IMR-90 (cell line): Measurements from ENCODE around the gene SCIN. TPM values are rescaled to one million over a fixed set of nuclear protein-coding genes. Genes with fewer than 3 reads are reported as not detected.

Experiments
- ATAC-seq: fragments of 200-7000 bp; cut with Tn5 transposase; 2 replicates; pipeline ENCODE4 v1.9.1; 2020; ENCODE audit warnings: low read depth, mild to moderate bottlenecking, moderate library complexity
- BruUV-seq: library from RNA; stranded (reverse); fragments of 400-500 nt; replicated peaks from 2 replicates; lab custom pipeline; 2021; lab: Mats Ljungman, UMichigan
- CTCF ChIA-PET: fragments of 300-600 bp; formaldehyde crosslinking; extraction: SDS; loops from one replicate; lab custom pipeline; 2021; ENCODE audit warnings: antibody characterized with exemption; lab: Yijun Ruan, JAX
- POLR2A ChIA-PET: fragments of 300-600 bp; sonication (Branson Sonifier 250); formaldehyde crosslinking; loops from one replicate; lab custom pipeline; 2022; ENCODE audit warnings: antibody characterized with exemption; ENCODE audit not compliant: unreplicated experiment; lab: Charles Lee
- DNase-seq: peaks from one replicate; pipeline ENCODE4 v3.0.0; 2013
- H2AFZ ChIP-seq: replicated peaks from 2 replicates; pipeline ENCODE3; 2013; ENCODE audit warnings: low read length, mild to moderate bottlenecking; ENCODE audit not compliant: poor library complexity
- H2AK5ac ChIP-seq: 2 replicates; pipeline ENCODE4 v1.6.1; 2013; ENCODE audit warnings: low read depth, low read length, inconsistent platforms
- H2AK9ac ChIP-seq: replicated peaks from 2 replicates; pipeline ENCODE3; 2013; ENCODE audit warnings: mild to moderate bottlenecking, low read depth, low read length, moderate library complexity; ENCODE audit not compliant: poor library complexity
- H2BK120ac ChIP-seq: 2 replicates; pipeline ENCODE4 v1.6.1; 2013; ENCODE audit warnings: low read depth, low read length, inconsistent platforms
- H2BK15ac ChIP-seq: 3 replicates; pipeline ENCODE4 v1.6.1; 2013; ENCODE audit warnings: low read depth, low read length, inconsistent platforms
- H2BK20ac ChIP-seq: 2 replicates; pipeline ENCODE4 v1.6.1; 2013; ENCODE audit warnings: low read depth, mild to moderate bottlenecking, inconsistent platforms, low read length, moderate library complexity
- H2BK5ac ChIP-seq: 2 replicates; pipeline ENCODE4 v1.6.1; 2013; ENCODE audit warnings: mild to moderate bottlenecking, low read depth, low read length, inconsistent platforms; ENCODE audit not compliant: poor library complexity, severe bottlenecking
- H3K14ac ChIP-seq: replicated peaks from 2 replicates; pipeline ENCODE4 v1.6.1; 2013; ENCODE audit warnings: low read depth, low read length, inconsistent platforms
- H3K18ac ChIP-seq: 2 replicates; pipeline ENCODE4 v1.6.1; 2013; ENCODE audit warnings: low read depth, low read length, control low read depth
- H3K23ac ChIP-seq: 2 replicates; pipeline ENCODE4 v1.6.1; 2013; ENCODE audit warnings: low read depth, low read length, inconsistent platforms
- H3K27ac ChIP-seq: 2 replicates; pipeline ENCODE4 v1.5.1; 2013; ENCODE audit warnings: mild to moderate bottlenecking, control low read depth, low read length; ENCODE audit not compliant: insufficient read depth
- H3K27me3 ChIP-seq: 2 replicates; pipeline ENCODE4 v1.6.1; 2013; ENCODE audit warnings: low read length; ENCODE audit not compliant: control insufficient read depth, insufficient read depth
- H3K36me3 ChIP-seq: 2 replicates; pipeline ENCODE4 v1.6.1; 2013; ENCODE audit warnings: low read length, mixed read lengths; ENCODE audit not compliant: control insufficient read depth, insufficient read depth
- H3K4ac ChIP-seq: 2 replicates; pipeline ENCODE4 v1.6.1; 2013; ENCODE audit warnings: low read depth, low read length, inconsistent platforms
- H3K4me1 ChIP-seq: 2 replicates; pipeline ENCODE4 v1.6.1; 2013; ENCODE audit warnings: low read length, mixed read lengths; ENCODE audit not compliant: control insufficient read depth, insufficient read depth
- H3K4me2 ChIP-seq: 2 replicates; pipeline ENCODE4 v1.6.1; 2013; ENCODE audit warnings: low read depth, mild to moderate bottlenecking, control low read depth, low read length, moderate library complexity
- H3K4me3 ChIP-seq: 2 replicates; pipeline ENCODE4 v1.5.1; 2013; ENCODE audit warnings: low read depth, mild to moderate bottlenecking, control low read depth, low read length, moderate library complexity; ENCODE audit not compliant: insufficient read depth
- H3K56ac ChIP-seq: 2 replicates; pipeline ENCODE4 v1.6.1; 2013; ENCODE audit warnings: low read length, inconsistent platforms; ENCODE audit not compliant: insufficient read depth; ENCODE audit errors: extremely low read depth
- H3K79me1 ChIP-seq, 2 experiments: 2 replicates each; pipeline ENCODE4 v1.6.1; 2013; ENCODE audit warnings: low read length in 2 of 2, inconsistent platforms in 1 of 2, low read depth in 1 of 2
- H3K9ac ChIP-seq: 2 replicates; pipeline ENCODE4 v1.6.1; 2013; ENCODE audit warnings: low read depth, low read length, control low read depth
- H3K9me1 ChIP-seq: 2 replicates; pipeline ENCODE4 v1.6.1; 2013; ENCODE audit warnings: low read length, inconsistent platforms; ENCODE audit not compliant: insufficient read depth
- H3K9me3 ChIP-seq: 2 replicates; pipeline ENCODE4 v1.6.1; 2013; ENCODE audit warnings: low read length; ENCODE audit not compliant: control insufficient read depth, insufficient read depth
- H4K20me1 ChIP-seq: 2 replicates; pipeline ENCODE4 v1.6.1; 2013; ENCODE audit warnings: low read length, inconsistent platforms; ENCODE audit not compliant: insufficient read depth
- H4K5ac ChIP-seq: 2 replicates; pipeline ENCODE4 v1.6.1; 2013; ENCODE audit warnings: mild to moderate bottlenecking, low read depth, low read length, control low read depth
- H4K8ac ChIP-seq, 2 experiments: 2 replicates each; pipeline ENCODE4 v1.6.1; 2013; ENCODE audit warnings: low read depth in 2 of 2, low read length in 2 of 2, control low read depth in 1 of 2, inconsistent platforms in 1 of 2
- H4K91ac ChIP-seq: 2 replicates; pipeline ENCODE4 v1.6.1; 2013; ENCODE audit warnings: low read depth, low read length, inconsistent platforms; ENCODE audit not compliant: insufficient read depth
- ELK1 ChIP-seq: fragments of 150-350 bp; IDR thresholded peaks from 2 replicates; pipeline ENCODE4 v1.6.1; 2016; ENCODE audit warnings: low read depth, mild to moderate bottlenecking, low read length, moderate library complexity, borderline replicate concordance
- MAZ ChIP-seq: IDR thresholded peaks from 2 replicates; pipeline ENCODE4 v1.6.1; 2012; ENCODE audit warnings: low read depth, mild to moderate bottlenecking, low read length, improper control_type of control experiment, moderate library complexity, borderline replicate concordance
- NFE2L2 ChIP-seq: fragments of 150-350 bp; IDR thresholded peaks from 2 replicates; pipeline ENCODE4 v1.6.1; 2016; ENCODE audit warnings: low read depth, mild to moderate bottlenecking, low read length
- RFX5 ChIP-seq: IDR thresholded peaks from 2 replicates; pipeline ENCODE4 v1.8.0; 2012; ENCODE audit warnings: low read depth, mild to moderate bottlenecking, low read length, moderate library complexity
- WGBS, 2 experiments: methylation state at CpG; one replicate each; pipeline versions ENCODE4 v1.1.5 to v1.1.7; 2013; ENCODE audit warnings: missing lambda C conversion rate in 2 of 2; ENCODE audit not compliant: insufficient read length in 1 of 2; ENCODE audit errors: extremely low coverage in 2 of 2; 5-methylcytosine and 5-hydroxymethylcytosine counted together
- dilution Hi-C: fragments of 300-500 bp; cut with HindIII; formaldehyde crosslinking; loops from one replicate; pipeline ENCODE4 v1.14.3; 2018; ENCODE audit warnings: low sequenced_read_pairs; ENCODE audit not compliant: unreplicated experiment
- in situ Hi-C: fragments of 300-500 bp; cut with MboI; formaldehyde crosslinking; loops from 3 replicates; pipeline ENCODE4 v1.14.3; 2019; ENCODE audit warnings: low sequenced_read_pairs, inconsistent platforms, mixed read lengths
- intact Hi-C: fragments of 100-400 bp; cut with micrococcal nuclease; formaldehyde crosslinking; loops from 2 replicates; pipeline ENCODE4 v1.10.0; 2022
- polyA plus RNA-seq, 3 experiments: library from polyadenylated mRNA; depleted of rRNA; stranded (reverse); fragments of >200 nt; gene quantifications; 2 replicates each; pipeline ENCODE4 v1.2.3, GENCODE V29; 2012; ENCODE audit warnings: low replicate concordance in 1 of 3
- total RNA-seq: library from RNA; depleted of rRNA; stranded (reverse); fragments of >200 nt; gene quantifications from 2 replicates; pipeline ENCODE4 v1.2.3, GENCODE V29; 2012

The SCIN gene
- total and polyA plus RNA-seq, 2 of the 4 experiments (the other 2 are of a cell fraction): under 0.01 to 0.05 TPM

- H3K4me2 ChIP-seq: no peak overlapping the region
- no peak overlapping the region for H2BK15ac ChIP-seq
- H4K20me1 ChIP-seq: no peaks in the 10 kb centered on the region
- CTCF ChIA-PET: no interaction called here
- POLR2A ChIA-PET: no interaction called here
- H3K18ac ChIP-seq: no peak overlapping the region
- no peak for DNase-seq
- no peak overlapping the region for H4K91ac ChIP-seq
- no peak overlapping the region for H2BK20ac ChIP-seq
- WGBS, 2 experiments: no CpG with 5 or more reads among the region's 8 CpGs
- BruUV-seq: no TSS peak
- H3K14ac ChIP-seq: no peak overlapping the region
- no peak overlapping the region for H2BK120ac ChIP-seq
- H3K79me1 ChIP-seq: no peaks in the 10 kb centered on the region
- in situ Hi-C loops (no loop called here), dilution Hi-C loops (no loop called here), intact Hi-C loops (loop anchor here (5.0 kb wide), 1 partner anchor 587 kb away; no protein-coding TSS in a partner anchor)
- H2AK5ac ChIP-seq: no peak overlapping the region
- H3K9me3 ChIP-seq: no peaks in the 10 kb centered on the region
- H3K4me3 ChIP-seq: no peak overlapping the region
- no peak overlapping the region for H3K56ac ChIP-seq
- H3K4me1 ChIP-seq: no peaks in the 10 kb centered on the region
- TF ChIP-seq NFE2L2 (no peak), ELK1 (no peak), MAZ (no peak), RFX5 (no peak)
- no peak for ATAC-seq
- no peaks in the 10 kb centered on the region for H3K9me1 ChIP-seq
- H2AK9ac ChIP-seq: no peak overlapping the region
- no peak overlapping the region for H2AFZ ChIP-seq
- no peak overlapping the region for H3K27ac ChIP-seq
- no peaks in the 10 kb centered on the region for H3K36me3 ChIP-seq
- H4K8ac ChIP-seq: no peak overlapping the region
- no peak overlapping the region for H2BK5ac ChIP-seq
- H3K27me3 ChIP-seq: peaks cover 2% of the 10 kb centered on the region; the same call in 1 of the 2 replicates
- no peak overlapping the region for H3K4ac ChIP-seq
- H3K9ac ChIP-seq: no peak overlapping the region
- no peak overlapping the region for H3K23ac ChIP-seq
- H4K5ac ChIP-seq: no peak overlapping the region
Observed at GRCh38 chr7:12529971-12530710, 40.4 kb upstream of the SCIN start.
